ENCODE data around the gene KCNMA1.
"Not testable (repeated sequence)": the region's sequence is repeated elsewhere in the genome, so short reads cannot be mapped to it uniquely, and the experiment has no call there.

The KCNMA1 gene

DNA sequence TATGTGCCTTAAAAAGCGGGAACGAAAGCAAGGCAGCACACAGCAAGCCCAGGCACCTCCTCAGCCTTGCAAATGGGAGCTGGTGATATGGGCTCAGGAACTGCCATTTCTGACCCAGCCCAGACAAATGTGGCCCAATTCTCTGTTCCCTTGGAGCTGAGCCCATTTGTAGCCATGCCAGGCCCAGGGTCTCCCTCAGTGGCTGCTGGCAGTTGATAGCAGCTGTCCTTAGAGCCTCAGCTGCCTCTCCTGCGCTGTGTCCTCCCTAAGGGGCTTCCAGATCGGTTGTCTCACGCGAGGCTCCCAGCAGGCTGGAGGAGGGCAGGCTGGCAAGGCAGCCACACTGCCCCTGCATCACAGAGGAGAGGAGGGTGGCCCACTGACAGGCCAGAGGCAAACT is 275.8 kb downstream of the KCNMA1 start:
- DNase-seq (ENCODE audit: low spot score), result no peak

DNA sequence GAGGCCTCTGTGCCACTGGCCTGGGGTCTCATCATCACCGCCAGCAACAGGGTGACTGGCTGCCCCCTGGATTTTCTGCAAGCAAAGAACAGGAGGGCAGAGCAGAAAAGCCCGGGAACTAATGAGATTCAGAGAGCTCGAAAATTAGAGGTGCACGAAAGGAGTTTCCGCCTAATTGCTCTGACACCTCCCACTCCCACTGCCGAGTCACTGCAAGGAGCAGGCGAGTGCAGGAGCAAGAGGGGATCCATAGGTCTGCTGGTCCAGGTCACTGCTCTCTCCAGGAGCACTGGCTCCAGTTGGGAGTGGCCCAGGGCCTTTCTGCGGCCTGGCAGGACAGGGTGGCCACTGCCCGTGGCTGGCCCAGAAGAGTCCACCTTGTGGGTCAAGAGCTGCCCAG is 276.2 kb downstream of the KCNMA1 start:
- DNase-seq (ENCODE audit: low spot score), result no peak

DNA sequence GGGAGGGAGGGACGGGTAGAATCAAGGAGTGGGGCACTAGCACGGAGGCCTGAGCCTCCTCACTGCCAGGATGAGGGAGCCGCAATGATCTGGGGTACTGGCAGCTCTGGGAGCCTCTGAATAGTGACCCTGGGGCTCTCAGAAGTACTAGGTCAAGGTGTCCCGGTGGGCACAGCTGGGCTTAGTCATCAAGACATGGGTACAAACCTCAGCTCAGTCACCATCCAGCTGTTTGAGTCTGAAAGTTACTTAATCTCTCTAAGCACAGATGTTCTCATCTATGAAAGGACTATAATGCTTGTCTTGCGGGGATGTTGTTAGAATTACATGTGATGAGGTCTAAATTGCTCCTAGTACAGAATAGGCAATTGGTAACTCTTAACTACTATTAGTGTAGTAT is 276.8 kb downstream of the KCNMA1 start:
- DNase-seq (ENCODE audit: low spot score), result no peak

DNA sequence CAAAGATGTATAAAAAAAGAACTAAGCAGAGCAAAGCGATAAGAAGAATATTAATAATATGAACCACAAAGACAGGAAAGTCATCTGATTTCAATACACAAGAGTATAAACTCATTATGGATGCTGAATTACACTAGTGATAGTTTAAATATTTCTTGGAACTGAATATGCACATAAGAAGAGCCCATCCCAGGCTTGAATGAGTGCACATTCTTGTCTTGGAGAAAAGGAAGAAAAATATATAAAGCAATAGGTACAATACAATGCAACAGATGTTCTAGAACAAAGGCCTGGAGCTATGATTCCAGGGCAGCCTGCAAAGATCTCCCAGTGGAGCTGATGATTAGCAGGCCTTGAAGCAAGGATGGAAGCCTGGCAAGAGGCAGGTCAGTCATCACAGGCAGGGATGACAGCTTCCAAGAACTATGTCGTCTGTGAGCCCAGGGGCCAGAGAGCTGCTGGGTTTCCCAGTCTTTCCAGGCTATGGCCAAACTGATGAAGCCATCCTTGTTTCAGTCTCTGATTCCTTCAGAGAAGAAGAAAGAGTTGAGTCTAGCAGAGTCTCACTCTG is 277.6 kb downstream of the KCNMA1 start:
- DNase-seq (ENCODE audit: low spot score), result no peak

DNA sequence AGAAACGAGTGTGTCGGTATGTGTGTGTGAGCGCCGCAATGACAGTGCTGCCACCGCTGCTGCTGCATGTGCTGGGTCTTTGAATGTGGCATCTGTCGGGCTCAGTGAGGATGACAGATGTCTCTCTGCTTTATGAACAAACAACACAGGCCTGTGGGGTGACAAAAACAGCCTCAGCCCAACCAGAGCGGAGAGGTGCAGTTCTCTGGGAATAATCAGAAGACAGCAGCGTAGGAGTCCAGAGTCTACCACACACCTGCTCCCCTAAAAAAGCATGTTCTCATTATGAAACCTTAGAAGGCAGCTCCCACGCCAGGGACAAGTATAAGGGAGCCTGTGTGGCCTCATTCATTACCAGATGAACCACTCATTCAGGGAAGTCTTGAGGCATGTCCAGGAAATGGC is 278.3 kb downstream of the KCNMA1 start:
- no peak for DNase-seq (ENCODE audit: low spot score)

DNA sequence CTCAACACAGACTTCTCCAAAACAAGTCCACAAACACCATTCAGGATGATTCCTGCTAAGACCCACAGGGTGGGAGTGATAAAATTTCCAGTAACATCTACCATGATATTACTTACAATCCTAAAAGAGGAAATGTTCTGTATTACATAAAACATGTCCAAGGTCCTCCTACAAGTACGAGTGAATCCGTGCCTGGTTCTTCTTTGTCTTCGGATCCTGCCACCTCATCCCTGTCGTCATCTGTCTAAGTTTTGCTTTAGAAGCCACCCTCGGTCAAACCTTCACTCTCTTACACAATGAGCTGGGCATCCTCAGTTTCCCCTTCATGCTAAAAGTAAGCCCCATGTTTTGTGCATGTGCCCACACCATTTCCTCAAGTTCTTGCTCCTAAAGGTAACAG is 279.0 kb downstream of the KCNMA1 start:
- no peak for DNase-seq (ENCODE audit: low spot score)

DNA sequence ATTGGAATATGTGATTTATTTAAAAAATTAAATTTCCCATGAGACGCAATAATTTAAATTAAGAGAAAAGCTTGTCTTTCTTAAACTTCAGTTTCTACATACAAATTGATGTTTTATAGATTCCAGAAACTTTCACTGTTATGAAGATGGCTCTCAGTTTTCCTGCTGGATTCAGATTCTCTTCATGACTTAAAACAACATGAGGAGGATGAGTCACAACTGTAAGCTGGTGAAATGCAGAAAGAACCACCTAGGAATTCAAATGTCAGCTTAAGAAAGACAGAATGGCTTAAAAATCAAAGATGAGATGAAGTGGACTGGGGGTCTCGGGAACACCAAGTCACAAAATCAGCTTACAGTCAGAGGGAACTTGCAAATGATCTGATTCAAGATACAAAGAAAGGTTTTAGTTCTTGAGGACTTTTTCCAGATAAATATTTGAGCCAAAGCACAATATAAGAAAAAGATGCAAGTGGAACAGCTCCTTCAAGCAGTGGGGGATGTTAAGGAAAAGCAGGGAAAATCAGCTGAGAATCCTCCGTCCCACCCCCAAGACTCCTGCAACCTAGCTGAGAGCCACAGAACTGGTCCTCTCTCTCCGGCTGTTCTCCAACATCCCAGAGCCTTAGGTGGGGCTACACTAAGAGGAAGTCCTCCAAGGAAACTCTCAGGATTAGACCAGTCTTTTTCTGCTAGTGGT is 279.8 kb downstream of the KCNMA1 start:
- DNase-seq (ENCODE audit: low spot score), result no peak

DNA sequence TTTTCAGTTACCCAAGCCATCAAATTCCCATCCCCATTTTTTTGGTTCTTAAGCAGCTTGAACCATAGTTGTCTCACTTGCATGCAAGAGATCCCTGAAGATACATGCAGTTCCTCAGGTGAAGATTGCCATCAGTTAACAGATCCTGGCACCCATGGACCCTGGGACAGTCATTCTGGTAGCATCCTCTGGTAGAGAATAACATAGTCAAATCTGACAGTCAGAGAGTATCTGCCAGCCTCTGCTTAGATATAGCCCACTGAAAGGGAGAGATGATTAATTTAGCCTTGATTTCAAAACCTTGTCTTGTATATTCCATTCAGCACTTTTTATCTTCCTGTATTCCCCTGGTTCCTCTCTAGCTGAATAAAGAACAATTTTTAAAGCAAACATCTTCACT is 280.4 kb downstream of the KCNMA1 start:
- DNase-seq (ENCODE audit: low spot score), result no peak

DNA sequence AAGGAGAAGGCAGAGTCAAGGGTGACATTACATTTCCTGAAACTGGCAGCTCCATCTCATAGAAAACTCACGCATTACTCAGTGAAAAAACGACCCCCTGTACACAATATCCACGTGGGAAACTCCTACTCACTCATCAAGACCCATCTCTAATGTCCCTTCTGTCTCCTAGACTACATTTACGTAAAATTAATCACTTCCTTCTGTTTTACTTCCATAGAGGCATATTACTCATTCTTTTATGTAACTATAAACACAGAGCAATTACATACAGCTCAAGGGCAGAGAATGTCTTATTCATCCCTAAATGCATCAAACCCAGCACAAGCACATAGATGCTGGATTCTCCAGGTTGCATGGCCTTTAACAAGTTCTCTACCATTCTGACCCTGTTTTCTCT is 281.8 kb downstream of the KCNMA1 start:
- no peak for DNase-seq (ENCODE audit: low spot score)

DNA sequence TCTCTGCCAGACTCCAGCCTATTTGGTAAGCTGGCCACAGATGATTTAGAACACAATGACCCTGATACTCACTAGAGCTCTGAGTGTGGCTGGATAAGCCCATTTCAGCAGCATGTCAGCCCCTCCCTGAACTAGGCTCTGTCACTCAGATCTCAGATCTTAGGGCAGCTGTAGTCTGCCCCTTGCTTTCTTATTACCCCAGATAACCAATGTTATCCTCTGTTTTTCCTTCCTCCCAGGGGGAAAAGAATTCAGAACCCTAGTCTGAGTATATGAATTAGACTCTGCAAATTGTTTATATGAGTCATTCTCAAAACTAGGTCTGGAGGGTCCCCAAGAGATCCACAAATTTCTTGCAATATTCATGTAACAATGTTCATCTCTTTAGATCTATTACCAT is 286.2 kb downstream of the KCNMA1 start:
- DNase-seq (ENCODE audit: low spot score), result no peak

DNA sequence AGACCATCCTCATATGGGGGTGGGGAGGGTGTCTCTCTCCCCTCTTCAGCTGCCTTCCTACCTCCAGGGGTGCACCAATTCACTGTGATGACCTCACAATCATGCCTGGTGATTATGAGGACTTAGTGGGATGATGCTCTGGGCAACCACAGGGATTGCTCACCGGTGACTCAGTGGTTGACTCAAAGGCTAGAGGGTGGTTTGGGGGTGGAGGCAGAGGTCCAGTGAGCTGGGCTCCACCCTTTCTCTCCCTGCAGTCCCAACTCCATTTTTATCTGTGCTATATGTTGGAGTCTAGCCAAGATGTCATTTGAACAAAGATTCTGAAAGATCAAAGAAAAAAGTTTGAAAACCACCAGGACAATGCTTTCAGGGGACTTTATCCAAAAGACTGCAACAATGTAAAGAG is 286.9 kb downstream of the KCNMA1 start:
- DNase-seq (ENCODE audit: low spot score), result no peak

DNA sequence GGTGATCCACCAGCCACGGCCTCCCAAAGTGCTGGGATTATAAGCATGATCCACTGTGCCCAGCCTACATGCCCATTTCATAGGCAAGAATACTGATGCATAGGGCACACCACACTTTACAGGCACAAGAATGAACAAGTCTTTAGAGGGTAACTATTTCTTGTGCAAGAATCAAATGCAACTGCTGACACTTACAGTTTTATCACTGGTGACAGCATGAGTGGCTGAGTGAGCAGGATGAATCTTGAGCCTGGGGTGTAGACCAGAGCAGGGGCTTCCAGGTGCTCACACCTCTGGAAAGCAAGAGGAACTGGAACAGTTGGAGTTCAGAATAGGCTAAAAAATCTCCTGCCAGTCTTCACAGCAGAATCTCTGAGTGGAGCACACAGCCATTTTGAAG is 287.5 kb downstream of the KCNMA1 start:
- no peak for DNase-seq (ENCODE audit: low spot score)

DNA sequence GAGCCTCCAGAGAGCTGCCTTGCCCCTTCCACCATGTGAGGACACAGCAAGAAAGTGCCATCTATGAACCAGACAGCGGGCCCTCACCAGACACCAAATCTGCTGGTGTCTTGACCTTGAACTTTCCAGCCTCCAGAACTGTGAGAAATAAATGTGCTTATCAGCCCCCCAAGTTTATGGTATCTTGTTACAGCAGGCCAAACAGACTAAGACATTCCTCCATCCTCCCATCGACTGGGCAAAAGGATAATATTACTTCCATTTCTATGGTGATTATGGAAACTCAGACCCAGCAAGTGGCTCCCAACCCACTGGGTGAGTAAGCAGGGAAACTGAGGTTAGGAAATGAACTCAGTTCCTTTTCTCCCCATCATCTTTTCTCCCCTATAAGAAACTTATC is 288.4 kb downstream of the KCNMA1 start:
- no peak for DNase-seq (ENCODE audit: low spot score)

DNA sequence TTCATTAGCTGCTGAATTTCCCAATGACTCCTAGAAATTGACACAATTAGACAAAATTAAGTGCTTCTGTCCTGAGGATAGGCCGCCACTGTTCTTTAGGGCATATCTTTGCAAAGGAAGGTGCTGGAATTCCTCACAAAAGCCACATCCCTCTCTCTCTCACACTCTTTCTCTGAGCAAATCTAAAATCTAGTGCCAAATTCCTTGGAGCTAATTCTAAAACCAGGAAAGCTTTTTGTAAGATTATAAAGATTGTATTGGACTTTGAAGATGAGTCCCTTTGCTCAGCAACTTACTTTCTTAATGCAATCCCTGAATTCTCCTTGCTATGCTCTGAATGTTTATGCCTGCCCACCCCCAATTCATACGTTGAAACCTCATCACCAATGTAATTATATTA is 288.9 kb downstream of the KCNMA1 start:
- no peak for DNase-seq (ENCODE audit: low spot score)

DNA sequence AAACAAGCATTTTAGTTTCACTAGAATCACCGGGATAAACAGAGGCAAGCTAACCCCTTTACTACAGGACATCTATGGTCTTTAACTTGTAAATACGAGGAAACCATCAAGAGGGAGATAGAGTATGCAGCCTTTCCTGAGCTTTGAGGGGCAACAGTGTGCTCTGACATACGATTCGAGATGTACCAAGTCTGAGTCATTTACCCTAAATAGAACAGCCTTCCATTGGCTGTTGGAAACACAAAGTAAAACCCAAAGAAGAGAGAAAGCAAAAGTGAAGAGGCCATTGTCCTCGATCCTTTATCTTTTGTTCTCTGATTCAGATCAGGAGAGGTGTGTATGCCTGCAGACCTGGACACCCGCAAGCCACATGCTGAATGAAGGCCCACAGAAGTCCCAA is 289.5 kb downstream of the KCNMA1 start:
- no peak for DNase-seq (ENCODE audit: low spot score)

DNA sequence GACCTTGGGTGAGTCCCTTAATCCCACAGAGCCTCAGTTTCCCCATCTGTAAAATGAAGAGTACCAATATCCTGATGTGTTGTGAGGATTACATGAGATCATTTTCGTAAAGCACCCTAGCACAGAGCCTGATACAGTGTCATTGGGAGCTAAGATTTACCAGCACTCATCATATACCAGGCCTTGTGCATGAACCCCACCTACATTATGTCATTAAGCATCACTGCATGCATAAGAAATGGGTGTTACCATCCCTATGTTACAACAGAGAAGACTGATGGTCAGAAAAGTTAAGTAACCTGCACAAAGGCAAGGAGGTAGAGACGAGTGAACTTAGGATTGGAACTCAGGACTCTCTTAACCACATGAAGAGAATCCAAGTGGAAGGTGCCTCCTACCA is 290.6 kb downstream of the KCNMA1 start:
- no peak for DNase-seq (ENCODE audit: low spot score)

DNA sequence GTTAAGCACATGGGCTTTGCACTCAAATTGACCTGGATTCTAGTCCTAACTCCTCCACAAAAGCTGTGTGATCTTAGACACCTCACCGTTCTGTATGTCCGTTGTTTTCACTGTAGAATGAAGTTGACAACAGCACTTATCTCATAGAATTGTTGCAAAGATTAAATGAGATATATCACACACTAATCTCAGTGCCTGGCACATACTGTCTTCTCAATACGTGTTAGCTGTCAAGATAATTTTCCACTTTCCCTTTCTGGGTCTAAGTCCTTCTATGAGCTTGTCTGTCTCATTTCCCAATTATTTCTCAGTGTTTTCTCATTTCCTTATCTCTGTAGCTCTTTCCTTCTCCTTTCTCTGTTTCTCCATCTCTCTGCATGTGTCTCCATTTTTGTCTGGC is 296.6 kb downstream of the KCNMA1 start:
- DNase-seq (ENCODE audit: low spot score), result no peak

DNA sequence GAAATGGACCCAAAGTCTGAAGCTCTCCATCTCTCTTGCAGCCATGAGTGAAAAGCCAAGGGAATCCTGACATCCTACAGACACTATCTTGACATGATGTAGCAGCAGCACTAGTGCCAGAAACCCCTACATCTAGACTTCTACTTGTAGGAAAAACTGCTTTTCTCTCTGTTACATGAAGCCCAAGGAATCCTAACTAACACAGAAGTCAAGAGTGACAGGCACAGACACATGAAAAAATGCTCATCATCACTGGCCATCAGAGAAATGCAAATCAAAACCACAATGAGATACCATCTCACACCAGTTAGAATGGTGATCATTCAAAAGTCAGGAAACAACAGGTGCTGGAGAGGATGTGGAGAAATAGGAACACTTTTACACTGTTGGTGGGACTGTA is 297.7 kb downstream of the KCNMA1 start:
- DNase-seq (ENCODE audit: low spot score), result not testable (repeated sequence)

DNA sequence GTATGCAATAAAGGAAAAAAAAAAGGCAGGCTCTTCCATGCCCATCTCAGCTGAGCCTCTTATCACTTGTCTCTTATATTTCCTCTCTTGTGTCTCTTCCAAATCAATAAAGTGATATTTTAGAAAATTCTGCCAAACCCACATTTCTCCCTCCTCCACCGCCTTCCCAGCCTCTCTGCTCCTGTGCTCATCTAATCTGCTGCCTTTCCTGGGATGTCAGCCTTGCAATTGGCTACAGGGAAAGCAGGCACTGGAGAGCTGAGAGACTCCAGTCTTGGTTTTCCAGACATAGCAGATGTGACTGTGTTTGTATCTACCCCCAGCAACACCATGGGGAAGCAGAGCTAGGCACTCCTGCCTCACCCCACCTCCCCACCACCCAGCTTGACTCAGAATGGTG is 298.4 kb downstream of the KCNMA1 start:
- DNase-seq (ENCODE audit: low spot score), result no peak

DNA sequence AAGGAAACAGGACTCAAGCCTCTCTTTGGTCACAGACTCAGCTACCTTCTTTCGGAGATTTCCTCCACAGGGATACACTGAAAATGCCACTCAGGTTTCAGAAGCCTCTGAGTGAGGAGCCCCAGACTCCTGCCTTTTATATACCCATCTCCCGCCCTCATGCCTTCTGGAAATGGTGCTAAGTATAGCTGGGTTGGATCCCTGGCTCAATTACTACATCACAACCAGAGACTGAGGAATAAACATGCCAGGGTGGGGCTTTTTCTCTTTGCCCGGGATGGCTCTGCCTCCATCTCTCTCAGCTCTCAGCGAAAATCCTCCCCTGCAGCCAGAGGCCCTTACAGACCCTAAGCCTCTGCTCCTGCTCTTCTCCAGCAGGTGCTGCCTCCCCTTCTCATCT is 299.5 kb downstream of the KCNMA1 start:
- no peak for DNase-seq (ENCODE audit: low spot score)

DNA sequence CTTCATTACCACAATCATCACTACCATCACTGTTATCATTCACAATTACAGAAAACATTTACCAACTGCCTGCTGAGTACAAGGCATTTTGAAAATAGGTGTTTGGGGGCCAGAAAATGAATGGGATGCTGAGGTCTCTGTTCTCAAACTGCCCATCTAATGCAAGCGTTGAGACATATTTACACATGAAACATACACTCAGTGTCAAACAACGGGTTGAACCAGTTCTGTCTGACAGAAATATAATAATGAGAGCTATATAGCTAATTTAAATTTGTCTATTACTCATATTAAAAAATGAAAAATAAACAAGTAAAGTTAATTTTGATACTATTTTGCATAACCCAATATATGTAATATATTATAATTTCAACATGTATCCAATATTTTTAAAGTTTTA is 303.1 kb downstream of the KCNMA1 start:
- no peak for DNase-seq (ENCODE audit: low spot score)

DNA sequence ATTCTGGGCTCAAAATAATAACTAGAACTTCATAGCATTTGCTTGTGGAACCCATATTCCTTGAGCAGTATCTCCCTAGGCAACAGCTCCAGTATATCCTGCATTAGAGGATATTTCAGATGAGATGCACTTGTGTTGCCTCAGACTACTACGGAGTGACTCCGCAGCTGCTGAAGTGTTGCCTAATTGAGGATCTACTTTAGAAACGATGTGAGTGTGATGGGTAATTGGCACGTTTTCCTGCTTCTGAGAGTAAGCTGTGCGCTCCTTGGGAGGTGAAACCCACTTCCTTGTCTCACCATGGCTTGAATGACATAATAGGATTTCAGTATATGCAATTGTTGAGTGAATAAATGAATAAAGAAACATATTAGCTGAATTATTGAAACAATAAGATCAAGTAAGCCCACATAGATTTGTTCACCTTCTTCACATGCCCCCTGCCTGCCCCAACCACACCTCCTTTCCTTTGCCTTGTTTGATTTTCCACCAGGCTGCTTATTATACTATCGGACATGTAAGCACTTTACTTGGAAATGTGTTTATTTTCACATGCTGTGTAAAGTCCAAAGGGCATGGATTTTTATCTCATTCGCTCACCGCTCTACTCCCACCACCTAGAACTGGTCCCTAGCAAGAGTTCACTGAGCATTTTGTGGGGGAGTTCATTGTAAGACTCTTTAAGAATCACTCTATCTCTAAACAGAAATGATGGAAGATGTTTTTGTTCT is 303.8 kb downstream of the KCNMA1 start:
- DNase-seq (ENCODE audit: low spot score), result no peak

DNA sequence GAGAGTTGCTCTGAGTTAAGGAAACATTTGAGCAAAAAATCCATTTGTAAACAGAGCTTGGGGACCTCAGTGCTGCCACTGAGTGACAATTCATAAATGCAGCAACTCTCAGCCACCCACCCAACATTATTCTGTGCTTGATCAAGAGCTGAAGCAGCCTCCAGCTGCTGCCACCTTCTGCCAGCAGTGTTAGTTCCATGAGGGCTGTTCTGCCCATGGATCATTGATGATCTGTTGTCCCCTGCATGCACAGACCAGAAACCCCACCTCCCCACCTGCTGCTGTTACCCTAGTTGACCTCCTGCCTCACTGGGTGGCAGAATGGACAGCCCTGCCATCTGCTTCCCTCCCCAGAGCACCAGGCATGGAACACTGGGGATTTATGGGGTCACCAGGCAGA is 305.4 kb downstream of the KCNMA1 start:
- DNase-seq (ENCODE audit: low spot score), result no peak

All from left forelimb (tissue), 1 donor.